OCI-LY1 (cell line): ENCODE results near the gene OR2J2.
"Not testable (repeated sequence)": the region's sequence is repeated elsewhere in the genome, so short reads cannot be mapped to it uniquely, and the experiment has no call there.

Source experiments
- EZH2 ChIP-seq: fragments of 200-600 bp; sonication (generic), shearing (Covaris generic); IDR thresholded peaks from 2 replicates; pipeline ENCODE4 v1.8.0; 2017; ENCODE audit warnings: borderline replicate concordance, mixed run types, mild to moderate bottlenecking, antibody characterized with exemption, low read length, moderate library complexity, mixed read lengths
- TF ChIP-seq, protein P1 (sequence below): fragments of 200-600 bp; sonication (generic), shearing (Covaris generic); IDR thresholded peaks from 2 replicates; pipeline ENCODE4 v1.5.1; 2017; ENCODE audit warnings: mild to moderate bottlenecking, antibody characterized with exemption, low read length, moderate library complexity, mixed read lengths

DNA sequence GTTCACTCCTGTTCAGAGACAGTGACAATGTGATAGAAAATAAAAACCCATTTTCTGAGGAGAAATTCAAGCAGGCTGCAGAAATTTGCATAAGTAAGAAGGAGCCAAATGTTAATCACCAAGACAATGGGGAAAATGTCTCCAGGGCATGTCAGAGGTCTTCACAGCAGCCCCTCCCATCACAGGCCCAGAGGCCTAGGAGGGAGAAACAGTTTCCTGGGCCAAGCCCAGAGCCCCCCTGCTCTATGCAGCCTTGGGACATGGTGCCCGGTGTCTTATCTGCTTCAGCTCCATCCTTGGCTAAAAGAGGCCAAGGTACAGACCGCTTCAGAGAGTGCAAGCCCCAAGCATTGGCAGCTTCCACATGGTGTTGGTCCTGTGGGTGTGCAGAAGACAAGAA, 46.5 kb downstream of the OR2J2 start:
- TF ChIP-seq EZH2 = not testable (repeated sequence)
- TF ChIP-seq, protein P1, sequence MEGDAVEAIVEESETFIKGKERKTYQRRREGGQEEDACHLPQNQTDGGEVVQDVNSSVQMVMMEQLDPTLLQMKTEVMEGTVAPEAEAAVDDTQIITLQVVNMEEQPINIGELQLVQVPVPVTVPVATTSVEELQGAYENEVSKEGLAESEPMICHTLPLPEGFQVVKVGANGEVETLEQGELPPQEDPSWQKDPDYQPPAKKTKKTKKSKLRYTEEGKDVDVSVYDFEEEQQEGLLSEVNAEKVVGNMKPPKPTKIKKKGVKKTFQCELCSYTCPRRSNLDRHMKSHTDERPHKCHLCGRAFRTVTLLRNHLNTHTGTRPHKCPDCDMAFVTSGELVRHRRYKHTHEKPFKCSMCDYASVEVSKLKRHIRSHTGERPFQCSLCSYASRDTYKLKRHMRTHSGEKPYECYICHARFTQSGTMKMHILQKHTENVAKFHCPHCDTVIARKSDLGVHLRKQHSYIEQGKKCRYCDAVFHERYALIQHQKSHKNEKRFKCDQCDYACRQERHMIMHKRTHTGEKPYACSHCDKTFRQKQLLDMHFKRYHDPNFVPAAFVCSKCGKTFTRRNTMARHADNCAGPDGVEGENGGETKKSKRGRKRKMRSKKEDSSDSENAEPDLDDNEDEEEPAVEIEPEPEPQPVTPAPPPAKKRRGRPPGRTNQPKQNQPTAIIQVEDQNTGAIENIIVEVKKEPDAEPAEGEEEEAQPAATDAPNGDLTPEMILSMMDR = not testable (repeated sequence)
